Keratinocyte (primary cell): ENCODE results near the gene KIFAP3.

Experiments
- CTCF ChIP-seq, 3 experiments: IDR thresholded peaks in 1 of 3; conservative IDR thresholded peaks in 1 of 3; optimal IDR thresholded peaks in 1 of 3; 2 replicates in 2 of 3; 3 replicates in 1 of 3; pipeline versions ENCODE3 to v1.5.1; 2011; ENCODE audit warnings: low read length in 3 of 3, mild to moderate bottlenecking in 3 of 3, moderate library complexity in 2 of 3, control low read depth in 1 of 3, inconsistent platforms in 1 of 3; ENCODE audit not compliant: insufficient read depth in 2 of 3; ENCODE audit errors: extremely low read depth in 1 of 3
- EZH2 ChIP-seq: IDR thresholded peaks from one replicate; pipeline ENCODE4 v1.6.1; 2012; ENCODE audit warnings: inconsistent platforms, mild to moderate bottlenecking, low read length, moderate library complexity

- TF ChIP-seq CTCF (optimal IDR thresholded peaks at IDR 0.05 in 1 of 3, IDR thresholded peaks at IDR 0.05 in 1 of 3, conservative IDR thresholded peaks at IDR 0.05 in 1 of 3; ENCODE audit: extremely low read depth in 1 of 3, insufficient read depth in 2 of 3, low read length in 3 of 3) (no peak), EZH2 (no peak)
Measured at GRCh38 chr1:169999331-169999741, 75.2 kb downstream of the KIFAP3 start.
